SK-N-SH (cell line): ENCODE results near the gene SYNE1. TPM values are rescaled to one million over a fixed set of nuclear protein-coding genes. Genes with fewer than 3 reads are reported as not detected.

Experiments
- CTCF ChIA-PET: fragments of 300-600, 350-600 bp; formaldehyde crosslinking; extraction: SDS; loops from one replicate; lab custom pipeline; 2021; lab: Yijun Ruan, JAX
- POLR2A ChIA-PET: fragments of 350-600 bp; sonication (Branson Sonifier 250); formaldehyde crosslinking; extraction: SDS; loops from one replicate; lab custom pipeline; 2020; ENCODE audit warnings: antibody characterized with exemption, inconsistent platforms; lab: Yijun Ruan, JAX
- DNase-seq: peaks from one replicate; pipeline ENCODE4 v3.0.0; 2012
- H2AFZ ChIP-seq: fragments of 200-600 bp; sonication (generic); 2 replicates; pipeline ENCODE4 v1.8.1; 2016; ENCODE audit warnings: antibody characterized with exemption, mild to moderate bottlenecking, low read depth
- H3F3A ChIP-seq: fragments of 200-600 bp; sonication (generic); replicated peaks from 2 replicates; pipeline ENCODE3; 2016; ENCODE audit warnings: antibody characterized with exemption, mild to moderate bottlenecking; ENCODE audit not compliant: insufficient read depth
- H3K27ac ChIP-seq, 2 experiments: fragments of 200-500 bp in 1 of 2; fragments of 200-600 bp in 1 of 2; sonication (Bioruptor generic) in 1 of 2; sonication (generic), shearing (Covaris generic) in 1 of 2; 2 replicates each; pipeline versions ENCODE4 v1.5.1 to v1.6.1; 2014 to 2016; ENCODE audit warnings: low read depth in 2 of 2, inconsistent platforms in 1 of 2, low read length in 1 of 2, mild to moderate bottlenecking in 1 of 2, mixed read lengths in 1 of 2
- H3K27me3 ChIP-seq: fragments of 200-600 bp; sonication (generic), shearing (Covaris generic); 2 replicates; pipeline ENCODE4 v1.6.1; 2016; ENCODE audit warnings: mixed run types; ENCODE audit not compliant: insufficient read depth
- H3K36me3 ChIP-seq, 2 experiments: fragments of 200-500 bp in 1 of 2; fragments of 200-600 bp in 1 of 2; sonication (Bioruptor generic) in 1 of 2; sonication (generic) in 1 of 2; replicated peaks in 1 of 2; 2 replicates each; pipeline versions ENCODE3 to v1.5.1; 2014 to 2016; ENCODE audit warnings: low read length in 1 of 2, mild to moderate bottlenecking in 1 of 2; ENCODE audit not compliant: insufficient read depth in 2 of 2, control insufficient read depth in 1 of 2
- H3K4me1 ChIP-seq, 2 experiments: fragments of 200-500 bp in 1 of 2; fragments of 200-600 bp in 1 of 2; sonication (Bioruptor generic) in 1 of 2; sonication (generic), shearing (Covaris generic) in 1 of 2; 2 replicates each; pipeline versions ENCODE4 v1.5.1 to v1.6.1; 2014 to 2016; ENCODE audit warnings: low read depth in 1 of 2, low read length in 1 of 2, mixed run types in 1 of 2; ENCODE audit not compliant: insufficient read depth in 2 of 2, control insufficient read depth in 1 of 2
- H3K4me2 ChIP-seq: fragments of 200-600 bp; sonication (generic), shearing (Covaris generic); 2 replicates; pipeline ENCODE4 v1.6.1; 2017; ENCODE audit warnings: mixed run types
- H3K4me3 ChIP-seq, 2 experiments: fragments of 200-500 bp in 1 of 2; fragments of 200-600 bp in 1 of 2; sonication (Bioruptor generic) in 1 of 2; sonication (generic), shearing (Covaris generic) in 1 of 2; 2 replicates each; pipeline versions ENCODE4 v1.5.1 to v1.8.1; 2014 to 2016; ENCODE audit warnings: low read depth in 2 of 2, inconsistent platforms in 1 of 2, low read length in 1 of 2, mild to moderate bottlenecking in 1 of 2, mixed read lengths in 1 of 2, moderate library complexity in 1 of 2
- H3K79me2 ChIP-seq: fragments of 200-600 bp; sonication (generic); 2 replicates; pipeline ENCODE4 v1.8.1; 2017; ENCODE audit warnings: mild to moderate bottlenecking; ENCODE audit not compliant: insufficient read depth
- H3K9ac ChIP-seq: fragments of 200-600 bp; sonication (generic); 2 replicates; pipeline ENCODE4 v1.6.1; 2017; ENCODE audit warnings: mixed run types
- H3K9me2 ChIP-seq: fragments of 200-600 bp; sonication (generic); 2 replicates; pipeline ENCODE4 v1.6.1; 2017; ENCODE audit warnings: mixed run types
- H3K9me3 ChIP-seq: fragments of 200-600 bp; sonication (generic); 2 replicates; pipeline ENCODE4 v1.6.1; 2017; ENCODE audit warnings: mixed run types, mild to moderate bottlenecking, moderate library complexity
- H4K20me1 ChIP-seq: fragments of 200-600 bp; sonication (generic); 2 replicates; pipeline ENCODE4 v1.6.1; 2017; ENCODE audit warnings: mild to moderate bottlenecking, mixed run types; ENCODE audit not compliant: insufficient read depth
- CHD2 ChIP-seq: fragments of 150-350 bp; IDR thresholded peaks from 2 replicates; pipeline ENCODE4 v1.6.1; 2018; ENCODE audit warnings: low read length; ENCODE audit not compliant: partially characterized antibody
- EZH2phosphoT487 ChIP-seq: fragments of 200-600 bp; sonication (generic); IDR thresholded peaks from 2 replicates; pipeline ENCODE4 v1.6.1; 2017; ENCODE audit warnings: low read depth, mixed run types, mild to moderate bottlenecking, antibody characterized with exemption, moderate library complexity, borderline replicate concordance
- FOXM1 ChIP-seq: IDR thresholded peaks from 2 replicates; pipeline ENCODE4 v1.4.0; 2012; ENCODE audit warnings: low read depth, mild to moderate bottlenecking
- GABPA ChIP-seq: IDR thresholded peaks from 2 replicates; pipeline ENCODE4 v1.4.0; 2012; ENCODE audit warnings: low read depth, mild to moderate bottlenecking
- IRF3 ChIP-seq: fragments of 150-350 bp; IDR thresholded peaks from 2 replicates; pipeline ENCODE4 v1.6.1; 2016; ENCODE audit warnings: mild to moderate bottlenecking, low read depth, low read length
- JUND ChIP-seq: IDR thresholded peaks from 2 replicates; pipeline ENCODE4 v1.4.0; 2012
- MEF2A ChIP-seq: IDR thresholded peaks from 2 replicates; pipeline ENCODE4 v1.4.0; 2012; ENCODE audit warnings: low read depth, borderline replicate concordance
- NRF1 ChIP-seq: IDR thresholded peaks from 2 replicates; pipeline ENCODE4 v1.6.1; 2012; ENCODE audit warnings: low read depth, mild to moderate bottlenecking, low read length
- POLR2AphosphoS5 ChIP-seq: IDR thresholded peaks from 2 replicates; pipeline ENCODE4 v1.6.1; 2012; ENCODE audit warnings: low read depth, low read length
- RAD21 ChIP-seq: IDR thresholded peaks from 2 replicates; pipeline ENCODE4 v1.6.1; 2012; ENCODE audit warnings: mild to moderate bottlenecking, low read length
- RCOR1 ChIP-seq: fragments of 150-350 bp; IDR thresholded peaks from 2 replicates; pipeline ENCODE4 v1.6.1; 2017; ENCODE audit warnings: antibody characterized with exemption, low read length
- RFX5 ChIP-seq: IDR thresholded peaks from 2 replicates; pipeline ENCODE4 v1.6.1; 2012; ENCODE audit warnings: mild to moderate bottlenecking, improper control_type of control experiment, low read length
- SMC3 ChIP-seq: IDR thresholded peaks from 2 replicates; pipeline ENCODE4 v1.6.1; 2012; ENCODE audit warnings: low read depth, low read length, improper control_type of control experiment
- TEAD4 ChIP-seq: IDR thresholded peaks from 2 replicates; pipeline ENCODE4 v1.4.0; 2012; ENCODE audit warnings: mild to moderate bottlenecking, borderline replicate concordance; ENCODE audit not compliant: insufficient read depth
- YY1 ChIP-seq: IDR thresholded peaks from 2 replicates; pipeline ENCODE4 v1.4.0; 2012; ENCODE audit warnings: low read depth, mild to moderate bottlenecking
- polyA plus RNA-seq, 3 experiments: library from polyadenylated mRNA; depleted of rRNA; stranded (reverse); fragments of >200 nt; gene quantifications; 2 replicates each; pipeline ENCODE4 v1.2.3, GENCODE V29; 2012
- TF ChIP-seq, protein P1 (sequence below): IDR thresholded peaks from 2 replicates; pipeline ENCODE4 v1.4.0; 2012; ENCODE audit warnings: low read depth, borderline replicate concordance
- TF ChIP-seq, protein P2 (sequence below): IDR thresholded peaks from 2 replicates; pipeline ENCODE4; 2012
- TF ChIP-seq, protein P3 (sequence below): IDR thresholded peaks from 2 replicates; pipeline ENCODE4 v1.4.0; 2012; ENCODE audit warnings: low read depth
- TF ChIP-seq, protein P4 (sequence below): IDR thresholded peaks from 2 replicates; pipeline ENCODE4 v1.6.1; 2012; ENCODE audit warnings: mild to moderate bottlenecking, low read depth, low read length, moderate library complexity

The SYNE1 gene
- polyA plus RNA-seq, 1 of the 3 experiments (the other 2 are of a cell fraction): 31.1 TPM

- Histone ChIP-seq H4K20me1 (no peaks in the 10 kb centered on the region), H3K9ac (no peak overlapping the region), H3K36me3 (peaks cover 0 to 25% of the 10 kb centered on the region in 2 experiments), H3K9me3 (no peaks in the 10 kb centered on the region; the same call in 1 of the 2 replicates), H3K4me1 (no peaks in the 10 kb centered on the region; a peak in 1 of 4 replicates), H3F3A (no peaks in the 10 kb centered on the region), H3K4me3 (no peak overlapping the region), H2AFZ (no peak overlapping the region), H3K79me2 (no peaks in the 10 kb centered on the region), H3K9me2 (no peaks in the 10 kb centered on the region), H3K4me2 (no peak overlapping the region), H3K27me3 (no peaks in the 10 kb centered on the region), H3K27ac (no peak overlapping the region)
- ChIA-PET CTCF (no interaction called here), POLR2A (no interaction called here)
- no peak for DNase-seq
- TF ChIP-seq GABPA: no peak
- TF ChIP-seq FOXM1: no peak
- TF ChIP-seq SMC3: no peak
- TF ChIP-seq POLR2AphosphoS5: no peak
- TF ChIP-seq MEF2A: no peak
- TF ChIP-seq JUND: no peak
- no peak for TF ChIP-seq RFX5
- no peak for TF ChIP-seq EZH2phosphoT487
- TF ChIP-seq, protein P1, sequence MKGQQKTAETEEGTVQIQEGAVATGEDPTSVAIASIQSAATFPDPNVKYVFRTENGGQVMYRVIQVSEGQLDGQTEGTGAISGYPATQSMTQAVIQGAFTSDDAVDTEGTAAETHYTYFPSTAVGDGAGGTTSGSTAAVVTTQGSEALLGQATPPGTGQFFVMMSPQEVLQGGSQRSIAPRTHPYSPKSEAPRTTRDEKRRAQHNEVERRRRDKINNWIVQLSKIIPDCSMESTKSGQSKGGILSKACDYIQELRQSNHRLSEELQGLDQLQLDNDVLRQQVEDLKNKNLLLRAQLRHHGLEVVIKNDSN: no peak
- TF ChIP-seq YY1: no peak
- TF ChIP-seq CHD2: no peak
- TF ChIP-seq TEAD4: no peak
- TF ChIP-seq, protein P2, sequence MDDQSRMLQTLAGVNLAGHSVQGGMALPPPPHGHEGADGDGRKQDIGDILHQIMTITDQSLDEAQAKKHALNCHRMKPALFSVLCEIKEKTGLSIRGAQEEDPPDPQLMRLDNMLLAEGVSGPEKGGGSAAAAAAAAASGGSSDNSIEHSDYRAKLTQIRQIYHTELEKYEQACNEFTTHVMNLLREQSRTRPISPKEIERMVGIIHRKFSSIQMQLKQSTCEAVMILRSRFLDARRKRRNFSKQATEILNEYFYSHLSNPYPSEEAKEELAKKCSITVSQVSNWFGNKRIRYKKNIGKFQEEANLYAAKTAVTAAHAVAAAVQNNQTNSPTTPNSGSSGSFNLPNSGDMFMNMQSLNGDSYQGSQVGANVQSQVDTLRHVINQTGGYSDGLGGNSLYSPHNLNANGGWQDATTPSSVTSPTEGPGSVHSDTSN: no peak
- TF ChIP-seq NRF1: no peak
- TF ChIP-seq, protein P3, sequence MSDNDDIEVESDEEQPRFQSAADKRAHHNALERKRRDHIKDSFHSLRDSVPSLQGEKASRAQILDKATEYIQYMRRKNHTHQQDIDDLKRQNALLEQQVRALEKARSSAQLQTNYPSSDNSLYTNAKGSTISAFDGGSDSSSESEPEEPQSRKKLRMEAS: no peak
- no peak for TF ChIP-seq RCOR1
- TF ChIP-seq, protein P4, sequence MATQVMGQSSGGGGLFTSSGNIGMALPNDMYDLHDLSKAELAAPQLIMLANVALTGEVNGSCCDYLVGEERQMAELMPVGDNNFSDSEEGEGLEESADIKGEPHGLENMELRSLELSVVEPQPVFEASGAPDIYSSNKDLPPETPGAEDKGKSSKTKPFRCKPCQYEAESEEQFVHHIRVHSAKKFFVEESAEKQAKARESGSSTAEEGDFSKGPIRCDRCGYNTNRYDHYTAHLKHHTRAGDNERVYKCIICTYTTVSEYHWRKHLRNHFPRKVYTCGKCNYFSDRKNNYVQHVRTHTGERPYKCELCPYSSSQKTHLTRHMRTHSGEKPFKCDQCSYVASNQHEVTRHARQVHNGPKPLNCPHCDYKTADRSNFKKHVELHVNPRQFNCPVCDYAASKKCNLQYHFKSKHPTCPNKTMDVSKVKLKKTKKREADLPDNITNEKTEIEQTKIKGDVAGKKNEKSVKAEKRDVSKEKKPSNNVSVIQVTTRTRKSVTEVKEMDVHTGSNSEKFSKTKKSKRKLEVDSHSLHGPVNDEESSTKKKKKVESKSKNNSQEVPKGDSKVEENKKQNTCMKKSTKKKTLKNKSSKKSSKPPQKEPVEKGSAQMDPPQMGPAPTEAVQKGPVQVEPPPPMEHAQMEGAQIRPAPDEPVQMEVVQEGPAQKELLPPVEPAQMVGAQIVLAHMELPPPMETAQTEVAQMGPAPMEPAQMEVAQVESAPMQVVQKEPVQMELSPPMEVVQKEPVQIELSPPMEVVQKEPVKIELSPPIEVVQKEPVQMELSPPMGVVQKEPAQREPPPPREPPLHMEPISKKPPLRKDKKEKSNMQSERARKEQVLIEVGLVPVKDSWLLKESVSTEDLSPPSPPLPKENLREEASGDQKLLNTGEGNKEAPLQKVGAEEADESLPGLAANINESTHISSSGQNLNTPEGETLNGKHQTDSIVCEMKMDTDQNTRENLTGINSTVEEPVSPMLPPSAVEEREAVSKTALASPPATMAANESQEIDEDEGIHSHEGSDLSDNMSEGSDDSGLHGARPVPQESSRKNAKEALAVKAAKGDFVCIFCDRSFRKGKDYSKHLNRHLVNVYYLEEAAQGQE: no peak
- no peak for TF ChIP-seq RAD21
- TF ChIP-seq IRF3: no peak
Measured at GRCh38 chr6:152418551-152418950, 218.6 kb downstream of the SYNE1 start.
